BLaER1 (cell line): ENCODE results near the gene RDH11.
"Not testable (repeated sequence)": the region's sequence is repeated elsewhere in the genome, so short reads cannot be mapped to it uniquely, and the experiment has no call there.

ENCODE experiments used
- H3K27ac ChIP-seq: shearing (Covaris generic); formaldehyde crosslinking; 2 replicates; pipeline ENCODE4 v1.8.1; 2022
- H3K27me3 ChIP-seq: shearing (Covaris generic); formaldehyde crosslinking; 2 replicates; pipeline ENCODE4 v1.8.1; 2022
- H3K36me3 ChIP-seq: shearing (Covaris generic); formaldehyde crosslinking; 2 replicates; pipeline ENCODE4 v1.8.1; 2022
- H3K4me1 ChIP-seq: shearing (Covaris generic); formaldehyde crosslinking; 2 replicates; pipeline ENCODE4 v1.8.1; 2022
- H3K4me2 ChIP-seq: shearing (Covaris generic); formaldehyde crosslinking; 2 replicates; pipeline ENCODE4 v1.8.1; 2022
- H3K4me3 ChIP-seq: shearing (Covaris generic); formaldehyde crosslinking; 2 replicates; pipeline ENCODE4 v1.8.1; 2022
- H3K9ac ChIP-seq: shearing (Covaris generic); formaldehyde crosslinking; 2 replicates; pipeline ENCODE4 v1.8.1; 2022
- H3K9me3 ChIP-seq: shearing (Covaris generic); formaldehyde crosslinking; 2 replicates; pipeline ENCODE4 v1.8.1; 2022
- H4K20me1 ChIP-seq: shearing (Covaris generic); formaldehyde crosslinking; 2 replicates; pipeline ENCODE4 v1.8.1; 2022
- Cebpa-rat ChIP-seq: shearing (Covaris generic); IDR thresholded peaks from 2 replicates; pipeline ENCODE4 v1.8.1; 2022

The RDH11 gene

GRCh38 chr14:67727361-67727760, 31.8 kb upstream of the RDH11 start:
- Histone ChIP-seq H4K20me1 (no peaks in the 10 kb centered on the region), H3K27ac (no peak overlapping the region), H3K4me3 (no peak overlapping the region), H3K36me3 (no peaks in the 10 kb centered on the region), H3K4me1 (peaks cover 7% of the 10 kb centered on the region), H3K9ac (no peak overlapping the region), H3K27me3 (no peaks in the 10 kb centered on the region), H3K9me3 (peaks cover 8% of the 10 kb centered on the region; the same call in 1 of the 2 replicates), H3K4me2 (no peak overlapping the region)
- no peak for TF ChIP-seq Cebpa-rat

- Histone ChIP-seq H3K9ac (no peak overlapping the region), H3K4me1 (peaks cover 11% of the 10 kb centered on the region), H3K36me3 (no peaks in the 10 kb centered on the region), H3K4me3 (no peak overlapping the region), H3K27ac (no peak overlapping the region), H3K9me3 (peaks cover 8% of the 10 kb centered on the region; the same call in 1 of the 2 replicates), H3K27me3 (no peaks in the 10 kb centered on the region), H4K20me1 (no peaks in the 10 kb centered on the region), H3K4me2 (no peak overlapping the region)
- no peak for TF ChIP-seq Cebpa-rat
Observed at GRCh38 chr14:67725171-67725570, 29.6 kb upstream of the RDH11 start.

- Histone ChIP-seq H3K27me3 (no peaks in the 10 kb centered on the region), H3K36me3 (no peaks in the 10 kb centered on the region), H3K4me2 (peak overlapping the region; percentile 59), H3K4me1 (peaks cover 11% of the 10 kb centered on the region), H3K4me3 (no peak overlapping the region), H3K9me3 (peaks cover 8% of the 10 kb centered on the region; the same call in 1 of the 2 replicates), H3K9ac (no peak overlapping the region), H4K20me1 (no peaks in the 10 kb centered on the region), H3K27ac (no peak overlapping the region)
- TF ChIP-seq Cebpa-rat = no peak
Observed at GRCh38 chr14:67722293-67722692, 26.7 kb upstream of the RDH11 start.

DNA sequence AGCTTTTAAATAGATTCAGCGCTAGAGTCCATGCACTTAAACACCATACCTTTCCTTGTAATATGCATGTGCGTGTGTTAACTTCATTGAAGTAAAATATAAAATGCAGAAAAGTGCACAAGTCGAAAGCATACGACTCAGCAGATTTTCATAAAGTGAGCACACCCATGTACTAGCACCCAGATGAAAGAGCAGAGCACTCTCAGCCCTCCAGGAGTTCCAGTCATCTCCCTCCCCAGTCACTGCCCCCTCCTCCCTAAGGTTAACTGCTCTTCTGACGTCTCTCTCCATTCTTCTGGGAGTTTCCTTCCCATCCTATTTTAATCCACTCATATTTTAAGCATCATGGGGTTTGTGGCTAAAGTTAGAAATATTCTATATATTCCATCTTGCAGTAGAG, 26.3 kb upstream of the RDH11 start:
- Histone ChIP-seq H3K27me3 (no peaks in the 10 kb centered on the region), H3K4me3 (no peak overlapping the region), H4K20me1 (no peaks in the 10 kb centered on the region), H3K9ac (no peak overlapping the region), H3K36me3 (no peaks in the 10 kb centered on the region), H3K9me3 (peaks cover 8% of the 10 kb centered on the region; the same call in 1 of the 2 replicates), H3K4me1 (peaks cover 11% of the 10 kb centered on the region), H3K4me2 (peak overlapping the region; percentile 59), H3K27ac (no peak overlapping the region)
- no peak for TF ChIP-seq Cebpa-rat

GRCh38 chr14:67719866-67720265, 24.3 kb upstream of the RDH11 start:
- H3K27ac ChIP-seq = no peak overlapping the region
- peaks cover 11% of the 10 kb centered on the region for H3K4me1 ChIP-seq
- H3K4me3 ChIP-seq = no peak overlapping the region
- no peak for TF ChIP-seq Cebpa-rat
- H3K9me3 ChIP-seq = peaks cover 8% of the 10 kb centered on the region; the same call in 1 of the 2 replicates
- no peaks in the 10 kb centered on the region for H3K36me3 ChIP-seq
- no peaks in the 10 kb centered on the region for H4K20me1 ChIP-seq
- H3K9ac ChIP-seq = no peak overlapping the region
- H3K27me3 ChIP-seq = no peaks in the 10 kb centered on the region
- no peak overlapping the region for H3K4me2 ChIP-seq

DNA sequence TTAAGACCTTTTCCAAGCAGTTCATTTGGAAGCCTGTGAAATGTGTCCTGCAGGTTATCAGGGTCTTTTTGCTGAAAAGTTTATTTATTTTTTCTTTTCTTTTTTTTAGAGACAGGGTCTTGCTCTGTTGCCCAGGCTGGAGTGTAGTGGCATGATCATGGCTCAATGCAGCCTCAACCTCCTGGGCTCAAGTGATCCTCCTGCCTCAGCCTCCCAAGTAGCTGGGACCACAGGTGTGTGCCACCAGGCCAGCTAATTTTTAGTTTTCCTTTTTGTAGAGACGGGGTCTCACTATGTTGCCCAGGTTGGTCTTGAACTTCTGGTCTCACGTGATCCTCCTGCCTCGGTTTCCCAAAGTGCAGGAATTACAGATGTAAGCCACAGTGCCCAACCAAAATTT, 23.8 kb upstream of the RDH11 start:
- H3K27ac ChIP-seq, H3K27me3 ChIP-seq, H3K36me3 ChIP-seq, H3K9ac ChIP-seq, H3K4me2 ChIP-seq, H4K20me1 ChIP-seq, H3K9me3 ChIP-seq, H3K4me3 ChIP-seq: not testable (repeated sequence)
- H3K4me1 ChIP-seq = peaks cover 11% of the 10 kb centered on the region

DNA sequence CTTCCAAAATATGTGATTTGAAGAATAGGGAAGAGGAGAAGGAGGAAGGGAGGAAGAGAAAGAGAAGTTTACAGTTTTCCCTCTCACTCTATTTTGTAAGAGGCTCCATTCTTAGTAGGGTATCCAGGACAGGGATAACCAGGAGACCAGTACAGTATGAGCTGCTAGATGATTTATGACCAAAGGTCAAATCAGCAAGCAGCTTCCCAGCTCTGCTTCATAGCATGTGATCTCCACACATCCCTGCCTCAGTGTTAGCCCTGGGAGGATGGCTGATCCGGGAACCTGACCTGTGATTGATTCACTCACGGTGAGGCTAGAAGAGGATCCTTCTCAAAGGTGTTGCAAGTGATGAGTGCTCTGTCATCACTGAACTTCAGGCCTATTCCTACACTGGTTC, 22.7 kb upstream of the RDH11 start:
- Histone ChIP-seq H3K9me3 (peaks cover under 1% of the 10 kb centered on the region; the same call in 1 of the 2 replicates), H3K36me3 (no peaks in the 10 kb centered on the region), H4K20me1 (no peaks in the 10 kb centered on the region), H3K9ac (no peak overlapping the region), H3K4me2 (no peak overlapping the region), H3K4me3 (no peak overlapping the region), H3K27me3 (no peaks in the 10 kb centered on the region), H3K4me1 (peaks cover 11% of the 10 kb centered on the region), H3K27ac (no peak overlapping the region)
- TF ChIP-seq Cebpa-rat = no peak

GRCh38 chr14:67717048-67717447, 21.5 kb upstream of the RDH11 start:
- no peak for TF ChIP-seq Cebpa-rat
- Histone ChIP-seq H3K9me3 (peaks cover 6% of the 10 kb centered on the region), H3K4me1 (peaks cover 1% of the 10 kb centered on the region; the same call in 1 of the 2 replicates), H3K4me3 (no peak overlapping the region), H3K4me2 (no peak overlapping the region), H3K36me3 (no peaks in the 10 kb centered on the region), H3K27me3 (no peaks in the 10 kb centered on the region), H3K9ac (no peak overlapping the region), H3K27ac (no peak overlapping the region), H4K20me1 (no peaks in the 10 kb centered on the region)

- H4K20me1 ChIP-seq = no peaks in the 10 kb centered on the region
- H3K4me2 ChIP-seq = no peak overlapping the region
- no peaks in the 10 kb centered on the region for H3K4me1 ChIP-seq
- no peak overlapping the region for H3K4me3 ChIP-seq
- no peaks in the 10 kb centered on the region for H3K27me3 ChIP-seq
- peaks cover 50% of the 10 kb centered on the region for H3K9me3 ChIP-seq
- TF ChIP-seq Cebpa-rat = no peak
- H3K27ac ChIP-seq = no peak overlapping the region
- H3K9ac ChIP-seq = no peak overlapping the region
- H3K36me3 ChIP-seq = no peaks in the 10 kb centered on the region
Observed at GRCh38 chr14:67710209-67710608, 14.6 kb upstream of the RDH11 start.

- H3K9me3 ChIP-seq = peaks cover 50% of the 10 kb centered on the region
- H3K4me3 ChIP-seq, H3K4me1 ChIP-seq, H3K27me3 ChIP-seq, H3K4me2 ChIP-seq, H3K36me3 ChIP-seq, H3K9ac ChIP-seq, H4K20me1 ChIP-seq, H3K27ac ChIP-seq: not testable (repeated sequence)
Observed at GRCh38 chr14:67709796-67710195, 14.2 kb upstream of the RDH11 start.

GRCh38 chr14:67709346-67709745, 13.8 kb upstream of the RDH11 start:
- not testable (repeated sequence) for H3K36me3 ChIP-seq, H3K4me1 ChIP-seq, H3K9ac ChIP-seq, H3K27me3 ChIP-seq, H3K4me3 ChIP-seq, H3K4me2 ChIP-seq, H3K27ac ChIP-seq, H4K20me1 ChIP-seq
- H3K9me3 ChIP-seq = peaks cover 50% of the 10 kb centered on the region
